Chondrocyte (in vitro differentiated cells): ENCODE results near the gene STAT6. TPM values are rescaled to one million over a fixed set of nuclear protein-coding genes. Genes with fewer than 3 reads are reported as not detected.

Source experiments
- DNase-seq: peaks from one replicate; pipeline ENCODE4 v3.0.0; 2021; ENCODE audit warnings: mixed read lengths, low spot score
- H3K27ac Mint-ChIP-seq: one replicate; pipeline ENCODE4 v1.8.0; 2021; ENCODE audit warnings: mild to moderate bottlenecking, moderate library complexity, mixed read lengths; ENCODE audit not compliant: unreplicated experiment
- H3K27me3 Mint-ChIP-seq: 2 replicates; pipeline ENCODE4 v1.8.0; 2021; ENCODE audit warnings: low read depth, mixed read lengths
- H3K36me3 Mint-ChIP-seq: 2 replicates; pipeline ENCODE4 v1.8.0; 2021; ENCODE audit warnings: low read depth, mixed read lengths
- H3K4me1 Mint-ChIP-seq: 2 replicates; pipeline ENCODE4 v1.8.0; 2021; ENCODE audit warnings: low read depth, mild to moderate bottlenecking, mixed read lengths
- H3K4me3 Mint-ChIP-seq: one replicate; pipeline ENCODE4 v1.8.0; 2021; ENCODE audit warnings: mild to moderate bottlenecking, moderate library complexity, mixed read lengths; ENCODE audit not compliant: unreplicated experiment
- H3K9me3 Mint-ChIP-seq: 2 replicates; pipeline ENCODE4 v1.8.0; 2021; ENCODE audit warnings: low read depth, mixed read lengths
- total RNA-seq: library from RNA; stranded (reverse); gene quantifications from 3 replicates; pipeline ENCODE4 v1.2.1, GENCODE V29; 2021
- TF ChIP-seq, protein P1 (sequence below): fragments of 200-600 bp; sonication (generic); IDR thresholded peaks from 2 replicates; pipeline ENCODE4 v1.5.0; 2021; ENCODE audit warnings: antibody characterized with exemption, mild to moderate bottlenecking, moderate library complexity

The STAT6 gene
- total RNA-seq, 1 donor from 2014 or later: 89.4 TPM

DNA sequence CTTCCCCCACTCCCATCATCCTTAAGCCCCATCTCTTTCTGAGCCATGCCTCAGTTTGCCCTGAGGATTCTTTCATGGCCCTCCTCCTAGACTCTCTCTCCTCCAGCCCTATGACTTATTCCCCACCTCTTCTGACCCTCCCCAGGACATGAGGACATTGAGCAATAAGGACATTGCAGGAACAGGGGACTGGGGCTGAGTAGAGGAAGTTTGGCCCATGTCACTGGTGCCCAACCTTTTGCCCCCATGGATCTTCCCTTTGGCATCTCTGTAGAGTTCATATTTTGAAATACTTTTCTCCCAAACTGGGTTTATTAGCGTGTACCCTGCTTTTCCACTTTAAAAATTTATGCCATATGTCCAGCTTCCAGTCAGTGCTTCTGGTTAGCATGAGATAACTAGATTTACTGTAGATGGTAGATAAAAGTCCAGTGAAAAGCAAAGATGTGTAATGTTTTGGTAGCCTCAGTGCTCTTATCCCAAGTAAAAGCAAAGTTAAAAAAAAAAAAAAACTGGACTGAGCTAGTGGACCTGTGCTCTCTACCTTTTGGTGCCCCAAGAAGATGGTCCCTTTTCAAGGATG, 42.3 kb upstream of the STAT6 start:
- H3K4me3 Mint-ChIP-seq: no peak overlapping the region

GRCh38 chr12:57152639-57153038, 41.5 kb upstream of the STAT6 start:
- peak overlapping the region; percentile 95 for H3K27ac Mint-ChIP-seq
- H3K4me3 Mint-ChIP-seq: peak overlapping the region; percentile 9
- peaks cover 62% of the 10 kb centered on the region for H3K4me1 Mint-ChIP-seq
- peaks cover 34% of the 10 kb centered on the region for H3K36me3 Mint-ChIP-seq
- DNase-seq: no peak
- no peaks in the 10 kb centered on the region for H3K27me3 Mint-ChIP-seq
- no peaks in the 10 kb centered on the region for H3K9me3 Mint-ChIP-seq
- TF ChIP-seq, protein P1, sequence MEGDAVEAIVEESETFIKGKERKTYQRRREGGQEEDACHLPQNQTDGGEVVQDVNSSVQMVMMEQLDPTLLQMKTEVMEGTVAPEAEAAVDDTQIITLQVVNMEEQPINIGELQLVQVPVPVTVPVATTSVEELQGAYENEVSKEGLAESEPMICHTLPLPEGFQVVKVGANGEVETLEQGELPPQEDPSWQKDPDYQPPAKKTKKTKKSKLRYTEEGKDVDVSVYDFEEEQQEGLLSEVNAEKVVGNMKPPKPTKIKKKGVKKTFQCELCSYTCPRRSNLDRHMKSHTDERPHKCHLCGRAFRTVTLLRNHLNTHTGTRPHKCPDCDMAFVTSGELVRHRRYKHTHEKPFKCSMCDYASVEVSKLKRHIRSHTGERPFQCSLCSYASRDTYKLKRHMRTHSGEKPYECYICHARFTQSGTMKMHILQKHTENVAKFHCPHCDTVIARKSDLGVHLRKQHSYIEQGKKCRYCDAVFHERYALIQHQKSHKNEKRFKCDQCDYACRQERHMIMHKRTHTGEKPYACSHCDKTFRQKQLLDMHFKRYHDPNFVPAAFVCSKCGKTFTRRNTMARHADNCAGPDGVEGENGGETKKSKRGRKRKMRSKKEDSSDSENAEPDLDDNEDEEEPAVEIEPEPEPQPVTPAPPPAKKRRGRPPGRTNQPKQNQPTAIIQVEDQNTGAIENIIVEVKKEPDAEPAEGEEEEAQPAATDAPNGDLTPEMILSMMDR: no peak

More for the DNA sequence above, 42.3 kb upstream of the STAT6 start:
- H3K27ac Mint-ChIP-seq: peak overlapping the region; percentile 95
- TF ChIP-seq, protein P1: no peak
- H3K27me3 Mint-ChIP-seq: no peaks in the 10 kb centered on the region
- no peaks in the 10 kb centered on the region for H3K9me3 Mint-ChIP-seq
- peaks cover 56% of the 10 kb centered on the region for H3K4me1 Mint-ChIP-seq
- peaks cover 41% of the 10 kb centered on the region for H3K36me3 Mint-ChIP-seq
- DNase-seq: no peak

- H3K4me1 Mint-ChIP-seq: peaks cover 67% of the 10 kb centered on the region
- no peaks in the 10 kb centered on the region for H3K27me3 Mint-ChIP-seq
- no peaks in the 10 kb centered on the region for H3K9me3 Mint-ChIP-seq
- peaks cover 35% of the 10 kb centered on the region for H3K36me3 Mint-ChIP-seq
- peak overlapping the region; percentile 95 for H3K27ac Mint-ChIP-seq
- no peak for DNase-seq
- TF ChIP-seq, protein P1: peak; percentile 40
- H3K4me3 Mint-ChIP-seq: peak overlapping the region; percentile 29
These were observed 40.8 kb upstream of the STAT6 start for GRCh38 chr12:57151741-57152630.

DNA sequence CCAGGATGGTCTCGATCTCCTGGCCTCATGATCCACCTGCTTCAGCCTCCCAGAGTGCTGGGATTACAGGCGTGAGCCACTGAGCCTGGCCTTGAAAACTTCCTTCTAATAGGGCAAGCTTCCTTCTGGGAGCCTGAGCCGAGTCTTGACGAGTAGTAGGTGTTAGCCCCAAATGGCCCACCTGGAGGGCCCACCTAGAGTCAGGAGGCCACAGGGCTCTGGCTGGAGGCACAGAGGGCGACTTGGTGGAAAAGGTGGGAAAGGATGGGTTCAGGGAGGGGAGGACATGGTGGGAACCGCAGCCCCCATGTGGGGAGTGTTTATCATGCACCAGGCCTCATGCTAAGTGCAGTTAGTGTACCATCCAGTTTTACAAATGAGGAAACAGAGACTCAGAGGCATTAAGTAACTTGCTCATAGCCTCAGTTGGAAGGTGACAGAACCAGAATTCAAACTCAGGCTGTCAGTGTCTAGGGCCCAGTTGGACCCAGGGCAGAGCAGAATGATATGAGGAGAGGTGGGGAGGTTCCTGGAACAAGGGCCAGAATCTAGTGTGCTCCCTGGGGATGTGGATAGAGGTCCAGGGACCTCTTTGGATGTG, 39.3 kb upstream of the STAT6 start:
- Mint-ChIP-seq H3K27me3 (no peaks in the 10 kb centered on the region), H3K4me1 (peaks cover 82% of the 10 kb centered on the region), H3K4me3 (no peak overlapping the region), H3K27ac (peak overlapping the region; percentile 95), H3K9me3 (no peaks in the 10 kb centered on the region), H3K36me3 (peaks cover 36% of the 10 kb centered on the region)
- no peak for DNase-seq
- TF ChIP-seq, protein P1: no peak

- H3K4me3 Mint-ChIP-seq: peak overlapping the region; percentile 42
- H3K4me1 Mint-ChIP-seq: peaks cover 86% of the 10 kb centered on the region
- H3K9me3 Mint-ChIP-seq: no peaks in the 10 kb centered on the region
- no peak for DNase-seq
- TF ChIP-seq, protein P1: no peak
- peaks cover 31% of the 10 kb centered on the region for H3K36me3 Mint-ChIP-seq
- H3K27ac Mint-ChIP-seq: peak overlapping the region; percentile 89
- H3K27me3 Mint-ChIP-seq: no peaks in the 10 kb centered on the region
These were observed 38.2 kb upstream of the STAT6 start for GRCh38 chr12:57149245-57149900.
